ENCODE results near the gene REX1BD. TPM values are rescaled to one million over a fixed set of nuclear protein-coding genes. Genes with fewer than 3 reads are reported as not detected.

The REX1BD gene
- polyA plus RNA-seq, 1 experiment = 17.6 TPM

GRCh38 chr19:18626906-18627305 is 38.3 kb downstream of the REX1BD start:
- no peaks in the 10 kb centered on the region for H3K9me3 ChIP-seq (ENCODE audit: control insufficient read depth, insufficient read depth, low read length)
- DNase-seq (ENCODE audit: low read depth, low spot score) = no peak

GRCh38 chr19:18629166-18630088 is 40.8 kb downstream of the REX1BD start:
- H3K4me3 ChIP-seq (ENCODE audit: low read depth, low read length) = no peak overlapping the region
- no peaks in the 10 kb centered on the region for H3K9me3 ChIP-seq (ENCODE audit: control insufficient read depth, insufficient read depth, low read length)

More at GRCh38 chr19:18626906-18627305, 38.3 kb downstream of the REX1BD start:
- POLR2A ChIA-PET = interaction anchor here (0.6 kb wide), 1 partner anchor 11 kb away, joined by 3 read pairs; no protein-coding TSS in a partner anchor
- Histone ChIP-seq H3K27me3 (ENCODE audit: control insufficient read depth, insufficient read depth, low read length) (peaks cover 14% of the 10 kb centered on the region), H3K27ac (ENCODE audit: low read depth, low read length) (no peak overlapping the region), H3K4me3 (ENCODE audit: low read depth, low read length) (no peak overlapping the region)
- no peak for TF ChIP-seq CTCF (IDR thresholded peaks at IDR 0.05; ENCODE audit: low read depth, low read length)
- CTCF ChIA-PET = no interaction called here

GRCh38 chr19:18633321-18633720 is 44.7 kb downstream of the REX1BD start:
- POLR2A ChIA-PET = no interaction called here
- H3K4me3 ChIP-seq (ENCODE audit: low read depth, low read length) = no peak overlapping the region
- no peaks in the 10 kb centered on the region; the same call in 1 of the 2 replicates for H3K9me3 ChIP-seq (ENCODE audit: control insufficient read depth, insufficient read depth, low read length)
- no peak for DNase-seq (ENCODE audit: low read depth, low spot score)
- H3K27ac ChIP-seq (ENCODE audit: low read depth, low read length) = no peak overlapping the region
- TF ChIP-seq CTCF (IDR thresholded peaks at IDR 0.05; ENCODE audit: low read depth, low read length) = no peak
- CTCF ChIA-PET = no interaction called here
- peaks cover 13% of the 10 kb centered on the region for H3K27me3 ChIP-seq (ENCODE audit: control insufficient read depth, insufficient read depth, low read length)

More at GRCh38 chr19:18629166-18630088, 40.8 kb downstream of the REX1BD start:
- CTCF ChIA-PET = no interaction called here
- POLR2A ChIA-PET = interaction anchor here (0.6 kb wide), 1 partner anchor 145 kb away, joined by 3 read pairs; no protein-coding TSS in a partner anchor
- peaks cover 14% of the 10 kb centered on the region for H3K27me3 ChIP-seq (ENCODE audit: control insufficient read depth, insufficient read depth, low read length)
- TF ChIP-seq CTCF (IDR thresholded peaks at IDR 0.05; ENCODE audit: low read depth, low read length) = no peak
- H3K27ac ChIP-seq (ENCODE audit: low read depth, low read length) = no peak overlapping the region
- DNase-seq (ENCODE audit: low read depth, low spot score) = no peak

- no peak for TF ChIP-seq CTCF (IDR thresholded peaks at IDR 0.05; ENCODE audit: low read depth, low read length)
- H3K4me3 ChIP-seq (ENCODE audit: low read depth, low read length) = no peak overlapping the region
- H3K9me3 ChIP-seq (ENCODE audit: control insufficient read depth, insufficient read depth, low read length) = no peaks in the 10 kb centered on the region; the same call in 1 of the 2 replicates
- ChIA-PET POLR2A (interaction anchor here (0.5 to 0.6 kb wide), 2 partner anchors 167 to 355 kb away, joined by 5 to 7 read pairs; no protein-coding TSS in a partner anchor), CTCF (interaction anchor here (1.3 kb wide), 1 partner anchor 212 kb away, joined by 4 read pairs; no protein-coding TSS in a partner anchor)
- H3K27me3 ChIP-seq (ENCODE audit: control insufficient read depth, insufficient read depth, low read length) = peaks cover 2% of the 10 kb centered on the region
- H3K27ac ChIP-seq (ENCODE audit: low read depth, low read length) = no peak overlapping the region
- no peak for DNase-seq (ENCODE audit: low read depth, low spot score)
These were observed 46.2 kb downstream of the REX1BD start for GRCh38 chr19:18634612-18635297.

Measured in AG04450 (cell line).